ENCODE measurements around the gene PAIP1. TPM values are rescaled to one million over a fixed set of nuclear protein-coding genes. Genes with fewer than 3 reads are reported as not detected.

The PAIP1 gene
- 82.6 TPM for polyA plus RNA-seq (2013, experiment 1 of 2)
- 83.9 TPM for polyA plus RNA-seq (2013, experiment 2 of 2)

DNA sequence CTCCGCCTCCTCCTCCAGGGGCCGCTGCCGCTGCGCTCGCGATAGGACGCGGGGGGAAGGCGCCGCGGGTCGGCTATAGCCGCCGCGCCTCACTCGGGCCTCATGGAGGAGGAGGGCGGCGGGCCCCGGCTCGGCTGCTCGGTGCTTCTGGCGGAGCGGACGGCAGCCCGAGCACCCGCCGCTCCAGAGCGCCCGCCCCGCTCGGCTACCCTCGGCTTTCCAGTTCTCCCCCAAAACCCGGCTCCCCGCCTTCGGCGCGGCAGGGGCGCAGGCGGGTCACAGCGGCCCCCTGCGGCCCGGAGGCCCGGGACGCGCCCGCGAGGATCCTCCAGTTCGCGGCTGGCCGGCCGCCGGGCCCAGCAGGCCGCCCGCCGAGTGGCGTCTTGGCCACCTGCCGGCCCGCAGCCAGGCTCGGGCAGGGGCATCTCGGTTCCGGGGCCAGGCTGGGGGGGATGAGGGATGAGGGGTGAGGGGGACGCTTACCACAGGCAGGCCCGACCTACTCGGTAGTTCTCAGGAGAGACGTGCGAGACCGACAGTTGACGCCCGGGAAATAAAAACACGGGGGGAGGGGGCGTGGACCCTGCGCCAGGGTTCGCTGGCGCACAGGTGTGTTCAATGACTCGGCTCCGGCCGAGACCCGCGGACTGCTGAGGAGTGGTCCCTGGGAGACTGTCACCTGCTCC, at the start of gene PAIP1:
TSS of gene PAIP1 (minus strand) at position 221 of the 686 bp plus-strand sequence. CDS start 231 bp downstream, outside the sequence.
- H3K4ac ChIP-seq (ENCODE audit: low read depth, low read length), result peak within 1 kb of the TSS; percentile 95
- no peak within 1 kb of the TSS for H2AK5ac ChIP-seq (ENCODE audit: low read length)
- peaks cover 5% of the 10 kb centered on the region for H3K4me1 ChIP-seq (ENCODE audit: control insufficient read depth, low read depth, low read length)
- H2BK15ac ChIP-seq (replicated peaks; ENCODE audit: low read depth), result no peak within 1 kb of the TSS
- peak within 1 kb of the TSS; percentile 65 for H3K18ac ChIP-seq (ENCODE audit: low read length)
- H2BK120ac ChIP-seq (ENCODE audit: low read depth, low read length), result peak within 1 kb of the TSS; percentile 2
- H3K79me1 ChIP-seq (ENCODE audit: low read length), result peaks cover 3% of the 10 kb centered on the region
- no peaks in the 10 kb centered on the region for H3K36me3 ChIP-seq (ENCODE audit: control insufficient read depth, insufficient read depth, low read length)
- no peak within 1 kb of the TSS for H3K23ac ChIP-seq (ENCODE audit: low read length)
- peak within 1 kb of the TSS; percentile 76 for H3K4me2 ChIP-seq (ENCODE audit: low read length)
- peak within 1 kb of the TSS; percentile 99 for H4K8ac ChIP-seq (ENCODE audit: low read depth, low read length)
- H3K27me3 ChIP-seq (ENCODE audit: insufficient read depth, low read length, poor library complexity), result no peaks in the 10 kb centered on the region
- H4K5ac ChIP-seq (ENCODE audit: low read length), result no peak within 1 kb of the TSS
- peak; percentile 94 for DNase-seq
- peak within 1 kb of the TSS; percentile 97 for H3K9ac ChIP-seq (ENCODE audit: low read length)
- no CpG with 5 or more reads among the region's 79 CpGs for WGBS (ENCODE audit: extremely low coverage, insufficient coverage, low lambda C conversion rate)
- peak within 1 kb of the TSS; percentile 96 for H3K56ac ChIP-seq (ENCODE audit: low read length)
- peaks cover 29% of the 10 kb centered on the region for H3K79me2 ChIP-seq (ENCODE audit: control insufficient read depth, insufficient read depth, low read length)
- H3K27ac ChIP-seq (ENCODE audit: low read depth, low read length), result peak within 1 kb of the TSS; percentile 95
- peak within 1 kb of the TSS; percentile 76 for H2BK5ac ChIP-seq (ENCODE audit: low read length)
- H3K4me3 ChIP-seq (ENCODE audit: low read length), result peak within 1 kb of the TSS; percentile 95

GRCh38 chr5:43606351-43606750, 49.5 kb upstream of the PAIP1 start:
- Histone ChIP-seq H4K8ac (ENCODE audit: low read depth, low read length) (no peak overlapping the region), H3K79me1 (ENCODE audit: low read length) (no peaks in the 10 kb centered on the region), H3K79me2 (ENCODE audit: control insufficient read depth, insufficient read depth, low read length) (no peaks in the 10 kb centered on the region), H4K5ac (ENCODE audit: low read length) (no peak overlapping the region), H3K27ac (ENCODE audit: low read depth, low read length) (no peak overlapping the region), H2BK5ac (ENCODE audit: low read length) (no peak overlapping the region), H2BK15ac (replicated peaks; ENCODE audit: low read depth) (no peak overlapping the region), H3K36me3 (ENCODE audit: control insufficient read depth, insufficient read depth, low read length) (no peaks in the 10 kb centered on the region), H3K4ac (ENCODE audit: low read depth, low read length) (no peak overlapping the region), H2AK5ac (ENCODE audit: low read length) (no peak overlapping the region), H3K56ac (ENCODE audit: low read length) (no peak overlapping the region), H2BK120ac (ENCODE audit: low read depth, low read length) (no peak overlapping the region), H3K4me1 (ENCODE audit: control insufficient read depth, low read depth, low read length) (no peaks in the 10 kb centered on the region), H3K27me3 (ENCODE audit: insufficient read depth, low read length, poor library complexity) (no peaks in the 10 kb centered on the region), H3K4me3 (ENCODE audit: low read length) (no peak overlapping the region), H3K18ac (ENCODE audit: low read length) (no peak overlapping the region), H3K9ac (ENCODE audit: low read length) (no peak overlapping the region), H3K4me2 (ENCODE audit: low read length) (no peak overlapping the region), H3K23ac (ENCODE audit: low read length) (no peak overlapping the region)
- DNase-seq, result no peak
- no CpG with 5 or more reads among the region's 3 CpGs for WGBS (ENCODE audit: extremely low coverage, insufficient coverage, low lambda C conversion rate)

GRCh38 chr5:43604699-43605098, 47.8 kb upstream of the PAIP1 start:
- no CpG with 5 or more reads among the region's 4 CpGs for WGBS (ENCODE audit: extremely low coverage, insufficient coverage, low lambda C conversion rate)
- H3K4me1 ChIP-seq (ENCODE audit: control insufficient read depth, low read depth, low read length), result no peaks in the 10 kb centered on the region
- no peak overlapping the region for H3K56ac ChIP-seq (ENCODE audit: low read length)
- no peak overlapping the region for H3K4me2 ChIP-seq (ENCODE audit: low read length)
- no peaks in the 10 kb centered on the region for H3K79me1 ChIP-seq (ENCODE audit: low read length)
- no peak overlapping the region for H3K23ac ChIP-seq (ENCODE audit: low read length)
- no peak overlapping the region for H3K4ac ChIP-seq (ENCODE audit: low read depth, low read length)
- H2AK5ac ChIP-seq (ENCODE audit: low read length), result no peak overlapping the region
- no peak overlapping the region for H3K18ac ChIP-seq (ENCODE audit: low read length)
- H2BK5ac ChIP-seq (ENCODE audit: low read length), result no peak overlapping the region
- no peak for DNase-seq
- no peaks in the 10 kb centered on the region for H3K36me3 ChIP-seq (ENCODE audit: control insufficient read depth, insufficient read depth, low read length)
- no peak overlapping the region for H2BK15ac ChIP-seq (replicated peaks; ENCODE audit: low read depth)
- H3K9ac ChIP-seq (ENCODE audit: low read length), result no peak overlapping the region
- no peaks in the 10 kb centered on the region for H3K27me3 ChIP-seq (ENCODE audit: insufficient read depth, low read length, poor library complexity)
- no peak overlapping the region for H4K5ac ChIP-seq (ENCODE audit: low read length)
- H2BK120ac ChIP-seq (ENCODE audit: low read depth, low read length), result no peak overlapping the region
- H3K79me2 ChIP-seq (ENCODE audit: control insufficient read depth, insufficient read depth, low read length), result no peaks in the 10 kb centered on the region
- H3K27ac ChIP-seq (ENCODE audit: low read depth, low read length), result no peak overlapping the region
- H3K4me3 ChIP-seq (ENCODE audit: low read length), result no peak overlapping the region
- no peak overlapping the region for H4K8ac ChIP-seq (ENCODE audit: low read depth, low read length)

GRCh38 chr5:43603344-43604217, 46.7 kb upstream of the PAIP1 start:
- no peak overlapping the region for H3K27ac ChIP-seq (ENCODE audit: low read depth, low read length)

DNA sequence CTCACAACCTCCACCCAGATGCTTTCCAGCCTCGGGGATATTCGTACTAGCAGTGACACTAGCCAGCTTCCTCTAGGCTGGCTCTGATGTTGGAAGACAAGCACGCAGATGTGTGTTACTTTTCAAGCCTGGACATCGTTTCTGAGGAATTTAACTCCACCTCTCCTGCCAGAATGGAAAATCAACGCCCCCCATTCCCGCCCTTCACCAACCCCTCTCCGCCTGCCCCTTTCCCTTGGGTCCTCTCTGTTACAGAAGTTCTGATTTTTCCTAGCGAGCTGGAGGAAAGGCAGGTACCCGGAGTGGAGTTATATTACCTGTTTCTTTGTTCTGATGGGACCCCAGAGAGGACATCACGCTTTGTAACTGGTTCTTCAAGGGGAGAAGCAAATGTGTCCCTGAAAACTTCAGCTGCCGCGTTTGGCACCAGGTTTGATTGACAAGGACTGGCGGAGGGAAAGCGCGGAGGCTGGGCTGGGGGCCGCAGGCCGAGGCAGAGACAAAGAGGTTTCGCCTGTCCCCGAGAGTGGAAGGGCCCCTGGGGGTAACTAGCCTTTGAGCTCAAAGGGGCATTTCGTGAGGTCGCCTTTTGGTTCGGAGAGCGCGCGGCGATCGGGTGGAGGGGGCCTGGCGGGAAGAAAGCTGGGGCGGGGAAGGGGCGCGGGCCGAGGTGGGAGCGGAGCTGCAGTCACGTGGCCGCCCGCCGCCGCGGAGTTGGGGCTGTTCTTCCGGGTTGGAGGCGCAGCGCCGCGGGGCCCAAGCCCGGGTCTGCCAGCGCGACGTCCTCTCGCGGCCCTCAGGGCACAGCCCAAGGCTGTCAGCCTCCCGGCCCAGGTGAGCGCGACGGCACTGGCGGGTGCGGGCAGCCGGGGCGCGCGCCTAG, 45.8 kb upstream of the PAIP1 start, which contains the start of gene NNT:
TSS of gene NNT (plus strand) at position 720 of the 883 bp plus-strand sequence. CDS start 6,016 bp downstream, outside the sequence.
- WGBS (ENCODE audit: extremely low coverage, insufficient coverage, low lambda C conversion rate), result no CpG with 5 or more reads among the region's 60 CpGs
- Histone ChIP-seq H2BK5ac (ENCODE audit: low read length) (no peak within 1 kb of the TSS), H2BK15ac (replicated peaks; ENCODE audit: low read depth) (no peak within 1 kb of the TSS), H3K79me2 (ENCODE audit: control insufficient read depth, insufficient read depth, low read length) (no peaks in the 10 kb centered on the region), H3K4me1 (ENCODE audit: control insufficient read depth, low read depth, low read length) (no peaks in the 10 kb centered on the region), H3K4me3 (ENCODE audit: low read length) (peak within 1 kb of the TSS; percentile 72), H2AK5ac (ENCODE audit: low read length) (no peak within 1 kb of the TSS), H3K79me1 (ENCODE audit: low read length) (no peaks in the 10 kb centered on the region), H4K5ac (ENCODE audit: low read length) (no peak within 1 kb of the TSS), H3K27ac (ENCODE audit: low read depth, low read length) (no peak within 1 kb of the TSS), H3K9ac (ENCODE audit: low read length) (peak within 1 kb of the TSS; percentile 89), H3K18ac (ENCODE audit: low read length) (peak within 1 kb of the TSS; percentile 85), H3K4me2 (ENCODE audit: low read length) (peak within 1 kb of the TSS; percentile 89), H3K56ac (ENCODE audit: low read length) (peak within 1 kb of the TSS; percentile 95), H3K27me3 (ENCODE audit: insufficient read depth, low read length, poor library complexity) (no peaks in the 10 kb centered on the region), H3K4ac (ENCODE audit: low read depth, low read length) (peak within 1 kb of the TSS; percentile 73), H3K23ac (ENCODE audit: low read length) (peak within 1 kb of the TSS; percentile 92), H3K36me3 (ENCODE audit: control insufficient read depth, insufficient read depth, low read length) (no peaks in the 10 kb centered on the region), H2BK120ac (ENCODE audit: low read depth, low read length) (no peak within 1 kb of the TSS), H4K8ac (ENCODE audit: low read depth, low read length) (no peak within 1 kb of the TSS)
- DNase-seq, result peak; percentile 72

More at GRCh38 chr5:43603344-43604217, 46.7 kb upstream of the PAIP1 start:
- Histone ChIP-seq H3K4me3 (ENCODE audit: low read length) (peak overlapping the region; percentile 72), H3K79me1 (ENCODE audit: low read length) (no peaks in the 10 kb centered on the region), H2BK5ac (ENCODE audit: low read length) (no peak overlapping the region), H3K4me2 (ENCODE audit: low read length) (peak overlapping the region; percentile 89), H3K27me3 (ENCODE audit: insufficient read depth, low read length, poor library complexity) (no peaks in the 10 kb centered on the region), H2BK15ac (replicated peaks; ENCODE audit: low read depth) (no peak overlapping the region), H3K4ac (ENCODE audit: low read depth, low read length) (no peak overlapping the region), H3K18ac (ENCODE audit: low read length) (peak overlapping the region; percentile 6), H3K79me2 (ENCODE audit: control insufficient read depth, insufficient read depth, low read length) (no peaks in the 10 kb centered on the region), H3K23ac (ENCODE audit: low read length) (peak overlapping the region; percentile 92), H4K8ac (ENCODE audit: low read depth, low read length) (no peak overlapping the region), H3K56ac (ENCODE audit: low read length) (peak overlapping the region; percentile 95), H3K4me1 (ENCODE audit: control insufficient read depth, low read depth, low read length) (no peaks in the 10 kb centered on the region), H2AK5ac (ENCODE audit: low read length) (no peak overlapping the region), H4K5ac (ENCODE audit: low read length) (no peak overlapping the region), H2BK120ac (ENCODE audit: low read depth, low read length) (no peak overlapping the region), H3K9ac (ENCODE audit: low read length) (peak overlapping the region; percentile 89), H3K36me3 (ENCODE audit: control insufficient read depth, insufficient read depth, low read length) (no peaks in the 10 kb centered on the region)
- no CpG with 5 or more reads among the region's 49 CpGs for WGBS (ENCODE audit: extremely low coverage, insufficient coverage, low lambda C conversion rate)
- DNase-seq, result peak; percentile 29
